ENCODE results near the gene GATAD1.

The GATAD1 gene

DNA sequence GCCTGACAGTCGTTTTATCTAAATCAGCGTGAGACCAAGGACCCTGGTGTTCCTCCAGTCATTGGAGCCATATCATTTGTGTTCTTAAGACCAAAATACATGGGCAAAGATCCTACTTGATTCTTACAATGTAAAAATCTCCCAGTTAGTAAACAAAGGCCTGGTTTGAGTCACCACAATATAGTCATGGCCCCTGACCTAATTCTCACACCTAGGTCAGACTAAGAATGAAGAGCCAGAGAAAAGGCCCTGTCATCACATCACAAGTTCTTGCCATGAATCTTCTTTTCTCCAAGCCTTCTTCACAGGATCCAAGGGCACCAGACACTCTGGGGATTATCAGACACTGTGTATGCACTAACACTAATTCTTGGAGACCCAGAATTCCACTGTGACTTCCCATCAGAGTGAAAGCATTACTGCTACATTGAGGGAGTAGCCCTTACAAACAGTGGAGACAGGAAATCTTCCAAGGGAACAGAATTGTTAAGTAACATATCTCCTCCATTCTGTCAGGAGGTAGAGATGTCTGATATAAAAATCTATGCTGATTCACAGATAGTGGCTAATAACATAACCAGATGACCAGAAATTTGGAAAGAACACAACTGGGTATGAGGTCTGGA lies 38.1 kb downstream of the GATAD1 start:
- Mint-ChIP-seq H3K4me1 (ENCODE audit: low read depth) (no peaks in the 10 kb centered on the region), H3K4me3 (no peak overlapping the region), H3K27me3 (no peaks in the 10 kb centered on the region), H3K27ac (no peak overlapping the region), H3K9me3 (no peaks in the 10 kb centered on the region), H3K36me3 (ENCODE audit: low read depth) (peaks cover 28% of the 10 kb centered on the region)
- DNase-seq: no peak

DNA sequence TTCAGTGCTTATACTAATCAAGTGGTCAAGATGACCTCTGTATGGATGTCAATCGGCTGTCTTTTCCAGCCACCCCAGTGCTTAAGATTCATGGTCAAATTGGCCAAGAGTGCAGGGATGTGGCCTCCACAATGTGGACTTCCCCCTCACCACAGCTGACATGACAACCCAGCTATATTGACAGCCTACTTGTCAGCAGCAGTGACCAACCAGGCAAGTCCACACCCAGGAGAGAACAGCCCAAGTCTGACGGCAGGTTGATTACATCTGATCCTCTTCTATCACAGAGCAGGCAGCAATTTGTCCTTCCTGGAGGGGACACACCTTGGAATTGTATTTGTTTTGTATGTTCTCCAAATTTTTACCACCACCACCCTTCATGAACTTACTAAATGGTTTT lies 38.7 kb downstream of the GATAD1 start:
- Mint-ChIP-seq H3K4me3 (no peak overlapping the region), H3K9me3 (no peaks in the 10 kb centered on the region), H3K27me3 (no peaks in the 10 kb centered on the region), H3K27ac (peak overlapping the region; percentile 42), H3K36me3 (ENCODE audit: low read depth) (peaks cover 34% of the 10 kb centered on the region), H3K4me1 (ENCODE audit: low read depth) (no peaks in the 10 kb centered on the region)
- no peak for DNase-seq

DNA sequence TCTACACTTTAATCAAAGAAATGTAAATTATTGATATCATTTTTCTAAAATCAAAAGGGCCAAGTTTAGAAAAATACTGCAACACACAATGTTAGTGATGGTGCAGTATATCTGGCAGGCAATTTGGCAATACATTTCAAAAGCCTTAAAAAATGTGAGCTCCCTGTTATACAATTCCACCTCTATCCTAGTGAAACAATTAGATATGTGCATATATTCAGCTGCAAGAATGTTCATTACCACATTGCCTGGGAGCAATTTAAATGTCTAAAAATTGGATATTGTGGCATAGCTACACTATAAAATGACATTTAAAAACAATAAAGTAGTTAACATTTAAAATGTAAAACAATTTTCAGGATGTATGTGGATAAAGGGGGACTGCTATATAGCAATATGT lies 40.5 kb downstream of the GATAD1 start:
- Mint-ChIP-seq H3K27ac (no peak overlapping the region), H3K4me3 (no peak overlapping the region), H3K4me1 (ENCODE audit: low read depth) (no peaks in the 10 kb centered on the region), H3K36me3 (ENCODE audit: low read depth) (peaks cover 53% of the 10 kb centered on the region), H3K9me3 (no peaks in the 10 kb centered on the region), H3K27me3 (no peaks in the 10 kb centered on the region)
- no peak for DNase-seq

DNA sequence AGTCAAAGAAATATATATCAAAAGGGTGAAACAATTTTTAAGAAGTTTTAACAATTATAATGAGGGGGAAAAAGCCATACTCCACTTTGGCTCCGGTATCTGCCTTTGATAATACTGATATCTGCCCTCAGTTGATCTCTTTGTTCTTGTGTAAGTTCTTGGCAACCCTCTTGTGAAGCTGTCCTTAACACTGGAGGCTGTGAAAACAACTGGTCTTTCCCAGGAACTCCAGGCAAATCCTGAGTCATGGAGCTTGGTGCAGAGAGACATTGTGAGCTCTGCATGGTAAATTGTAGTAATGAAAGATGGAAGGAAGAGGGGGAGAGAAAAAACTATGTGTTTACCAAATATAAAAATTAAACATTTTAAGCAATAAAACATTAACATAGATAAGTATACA lies 42.4 kb downstream of the GATAD1 start:
- H3K9me3 Mint-ChIP-seq: no peaks in the 10 kb centered on the region
- H3K4me3 Mint-ChIP-seq: no peak overlapping the region
- DNase-seq: no peak
- H3K27ac Mint-ChIP-seq: no peak overlapping the region
- no peaks in the 10 kb centered on the region for H3K4me1 Mint-ChIP-seq (ENCODE audit: low read depth)
- no peaks in the 10 kb centered on the region for H3K27me3 Mint-ChIP-seq
- H3K36me3 Mint-ChIP-seq (ENCODE audit: low read depth): peaks cover 67% of the 10 kb centered on the region

DNA sequence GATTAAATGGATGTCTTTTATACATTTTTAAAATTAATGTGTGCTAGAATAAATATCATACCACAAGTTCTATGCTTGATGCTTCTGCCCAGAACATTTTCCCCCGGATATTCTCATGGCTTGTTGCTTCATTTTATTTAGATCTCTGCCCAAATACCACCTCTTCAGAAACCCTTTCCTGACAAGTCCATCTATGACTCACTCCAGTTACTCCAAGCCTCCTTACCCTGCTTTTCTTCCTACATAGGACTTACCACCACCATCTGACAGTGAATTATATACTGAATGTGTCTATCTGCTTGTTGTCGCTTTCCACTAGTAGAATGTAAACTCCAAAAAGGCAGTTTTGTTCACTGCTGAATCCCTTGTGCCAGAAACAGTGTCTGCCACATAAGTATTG lies 49.6 kb downstream of the GATAD1 start:
- Mint-ChIP-seq H3K27me3 (no peaks in the 10 kb centered on the region), H3K9me3 (no peaks in the 10 kb centered on the region), H3K27ac (no peak overlapping the region), H3K4me3 (no peak overlapping the region), H3K36me3 (ENCODE audit: low read depth) (peaks cover 72% of the 10 kb centered on the region), H3K4me1 (ENCODE audit: low read depth) (peaks cover 3% of the 10 kb centered on the region)
- DNase-seq: no peak

DNA sequence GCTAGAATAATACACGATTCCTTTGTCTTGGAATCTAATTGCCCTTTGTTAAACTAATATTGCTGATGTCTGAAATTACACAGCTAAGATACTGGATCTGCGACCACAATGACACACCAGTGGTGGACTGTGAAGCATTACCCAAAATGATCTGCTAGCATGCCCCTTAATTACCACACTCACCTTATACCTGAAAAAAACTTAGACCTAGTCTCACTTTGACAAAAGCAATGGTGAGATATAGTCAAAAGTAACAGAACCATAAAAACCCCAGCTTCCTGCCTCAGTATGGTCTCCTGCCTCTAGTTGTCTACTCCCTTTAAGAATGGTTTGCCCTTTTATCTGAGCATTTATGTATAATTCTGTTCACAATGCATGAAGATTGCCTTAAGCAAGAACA lies 51.3 kb downstream of the GATAD1 start:
- DNase-seq: no peak
- Mint-ChIP-seq H3K27me3 (no peaks in the 10 kb centered on the region), H3K4me1 (ENCODE audit: low read depth) (peaks cover 3% of the 10 kb centered on the region), H3K9me3 (no peaks in the 10 kb centered on the region), H3K4me3 (no peak overlapping the region), H3K27ac (peak overlapping the region; percentile 42), H3K36me3 (ENCODE audit: low read depth) (peaks cover 68% of the 10 kb centered on the region)

DNA sequence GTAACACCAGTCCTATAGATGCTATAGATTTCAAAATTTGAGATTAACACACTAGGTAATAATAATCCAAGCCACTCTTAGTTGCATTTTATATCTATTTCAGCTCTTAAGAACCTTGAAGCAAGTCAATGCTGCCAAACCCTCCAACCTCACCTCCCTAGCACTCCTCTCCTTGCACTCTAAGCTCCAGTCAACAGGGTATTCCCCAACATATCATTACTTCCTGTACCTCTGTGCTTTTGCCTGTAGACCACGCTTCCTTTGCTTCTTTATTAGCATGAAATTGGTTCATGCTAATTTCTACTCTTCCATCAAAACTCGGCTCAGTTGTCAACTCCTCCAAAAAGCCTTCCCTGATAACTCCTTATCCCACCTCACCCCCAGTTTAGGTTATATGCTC lies 56.5 kb downstream of the GATAD1 start:
- peaks cover under 1% of the 10 kb centered on the region for H3K4me1 Mint-ChIP-seq (ENCODE audit: low read depth)
- H3K36me3 Mint-ChIP-seq (ENCODE audit: low read depth): peaks cover 68% of the 10 kb centered on the region
- no peaks in the 10 kb centered on the region for H3K9me3 Mint-ChIP-seq
- no peak overlapping the region for H3K27ac Mint-ChIP-seq
- DNase-seq: no peak
- no peak overlapping the region for H3K4me3 Mint-ChIP-seq
- H3K27me3 Mint-ChIP-seq: no peaks in the 10 kb centered on the region

DNA sequence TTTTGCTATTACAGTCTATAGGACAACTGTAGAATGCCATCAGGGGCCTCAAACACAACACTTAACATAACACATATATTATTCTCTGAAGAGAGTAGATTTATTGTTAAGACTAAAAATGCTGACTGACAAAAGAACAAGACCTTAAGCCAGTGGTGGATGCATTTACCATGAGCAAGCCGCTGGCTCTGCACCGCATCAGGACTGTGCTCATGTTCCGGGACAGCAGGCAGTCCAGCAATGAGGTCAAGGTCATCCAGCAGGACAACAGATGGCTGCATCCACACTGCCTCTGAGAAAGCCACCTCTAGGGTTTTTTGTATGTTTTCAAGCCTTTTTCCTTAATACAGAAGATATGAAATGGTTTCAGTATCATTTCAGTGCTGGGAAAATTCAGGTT lies 57.3 kb downstream of the GATAD1 start:
- Mint-ChIP-seq H3K4me3 (no peak overlapping the region), H3K27ac (no peak overlapping the region), H3K27me3 (no peaks in the 10 kb centered on the region), H3K4me1 (ENCODE audit: low read depth) (no peaks in the 10 kb centered on the region), H3K9me3 (no peaks in the 10 kb centered on the region), H3K36me3 (ENCODE audit: low read depth) (peaks cover 67% of the 10 kb centered on the region)
- no peak for DNase-seq

DNA sequence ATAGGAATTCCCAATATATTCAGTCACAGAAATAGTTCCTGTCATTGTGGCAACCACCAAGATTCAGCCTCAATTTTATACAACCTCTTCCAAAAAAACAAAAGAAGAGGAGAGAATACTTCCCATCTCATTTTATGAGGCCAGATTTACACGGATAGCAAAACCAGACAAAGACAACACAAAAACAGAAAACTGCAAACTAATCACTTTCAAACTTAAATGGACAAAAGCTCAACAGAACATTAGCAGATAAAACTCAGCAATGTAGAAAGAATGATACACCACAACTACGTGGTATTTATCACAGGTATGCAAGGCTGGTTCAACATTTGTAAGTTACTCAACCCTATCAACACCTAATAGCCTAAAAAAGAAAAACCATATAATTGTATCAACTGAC lies 59.1 kb downstream of the GATAD1 start:
- Mint-ChIP-seq H3K4me1 (ENCODE audit: low read depth) (no peaks in the 10 kb centered on the region), H3K27ac (no peak overlapping the region), H3K4me3 (no peak overlapping the region), H3K9me3 (no peaks in the 10 kb centered on the region), H3K27me3 (no peaks in the 10 kb centered on the region), H3K36me3 (ENCODE audit: low read depth) (peaks cover 57% of the 10 kb centered on the region)
- DNase-seq: no peak

DNA sequence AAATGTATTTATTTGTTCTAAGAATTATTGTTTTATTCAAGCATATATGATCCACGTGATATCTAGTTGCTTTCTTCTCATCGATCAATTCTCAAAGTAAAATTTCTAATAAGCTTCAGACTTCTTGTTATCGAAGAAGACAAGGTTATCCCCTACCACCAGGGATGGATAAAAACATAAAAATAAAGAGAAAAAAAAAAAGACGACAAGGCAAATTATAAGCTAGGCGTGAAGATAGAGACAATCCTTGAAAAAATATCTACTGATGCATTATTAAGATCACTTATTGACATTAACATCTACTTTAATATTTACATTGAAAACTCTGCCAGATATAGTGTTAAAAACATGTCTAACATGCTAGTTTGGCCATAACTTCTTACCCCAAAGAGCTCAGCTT lies 61.7 kb downstream of the GATAD1 start:
- Mint-ChIP-seq H3K9me3 (no peaks in the 10 kb centered on the region), H3K27ac (no peak overlapping the region), H3K27me3 (no peaks in the 10 kb centered on the region), H3K4me3 (no peak overlapping the region), H3K36me3 (ENCODE audit: low read depth) (peaks cover 53% of the 10 kb centered on the region), H3K4me1 (ENCODE audit: low read depth) (no peaks in the 10 kb centered on the region)
- no peak for DNase-seq
